T-helper 22 cell (primary cell): ENCODE data around the gene B4GALT3.

Source experiments
- DNase-seq: peaks from one replicate; pipeline ENCODE4 v3.0.0-alpha.2; 2020; ENCODE audit warnings: low read depth

B4GALT3 gene

GRCh38 chr1:161122967-161123366, 54.3 kb downstream of the B4GALT3 start:
- DNase-seq: no peak

GRCh38 chr1:161121834-161122233, 55.5 kb downstream of the B4GALT3 start:
- DNase-seq: no peak
